Hepatocyte (in vitro differentiated cells): ENCODE results near the gene CTCFL. TPM values are rescaled to one million over a fixed set of nuclear protein-coding genes. Genes with fewer than 3 reads are reported as not detected.

Experiments used
- DNase-seq: peaks from one replicate; pipeline ENCODE4 v3.0.0-alpha.2; 2016; ENCODE audit warnings: low spot score
- H2AFZ ChIP-seq: fragments of 200-600 bp; sonication (generic); 2 replicates; pipeline ENCODE4 v1.6.0; 2016; ENCODE audit warnings: antibody characterized with exemption, mild to moderate bottlenecking
- H3K27ac ChIP-seq: fragments of 200-600 bp; sonication (generic); 2 replicates; pipeline ENCODE4 v1.5.1; 2016; ENCODE audit warnings: mild to moderate bottlenecking
- H3K27me3 ChIP-seq: fragments of 200-600 bp; sonication (generic); 2 replicates; pipeline ENCODE4 v1.6.1; 2016
- H3K36me3 ChIP-seq: fragments of 200-600 bp; sonication (generic); replicated peaks from 2 replicates; pipeline ENCODE4 v1.5.1; 2016; ENCODE audit warnings: low read depth; ENCODE audit not compliant: insufficient read depth
- H3K4me1 ChIP-seq: fragments of 200-600 bp; sonication (generic); 2 replicates; pipeline ENCODE4 v1.5.1; 2016; ENCODE audit warnings: mild to moderate bottlenecking, moderate library complexity; ENCODE audit not compliant: insufficient read depth
- H3K4me2 ChIP-seq: fragments of 200-600 bp; sonication (generic); 2 replicates; pipeline ENCODE4 v1.6.0; 2016
- H3K4me3 ChIP-seq: fragments of 200-600 bp; sonication (generic); 2 replicates; pipeline ENCODE4 v1.5.1; 2016; ENCODE audit warnings: mild to moderate bottlenecking
- H3K79me2 ChIP-seq: fragments of 200-600 bp; sonication (generic); 2 replicates; pipeline ENCODE4 v1.6.0; 2017; ENCODE audit warnings: mild to moderate bottlenecking
- H3K9me2 ChIP-seq: fragments of 200-600 bp; sonication (generic); replicated peaks from 2 replicates; pipeline ENCODE4 v1.6.0; 2017; ENCODE audit warnings: mild to moderate bottlenecking; ENCODE audit not compliant: insufficient read depth
- H3K9me3 ChIP-seq: fragments of 200-600 bp; sonication (generic); 2 replicates; pipeline ENCODE4 v1.5.1; 2016; ENCODE audit warnings: low read depth, mild to moderate bottlenecking
- H4K20me1 ChIP-seq: fragments of 200-600 bp; sonication (generic); 2 replicates; pipeline ENCODE4 v1.6.0; 2016; ENCODE audit warnings: mild to moderate bottlenecking; ENCODE audit not compliant: insufficient read depth, poor library complexity, severe bottlenecking
- CTCF ChIP-seq: fragments of 200-600 bp; sonication (generic); IDR thresholded peaks from 2 replicates; pipeline ENCODE4 v1.5.1; 2016; ENCODE audit warnings: antibody characterized with exemption, mild to moderate bottlenecking; ENCODE audit not compliant: poor library complexity
- EZH2 ChIP-seq: fragments of 200-600 bp; sonication (generic); IDR thresholded peaks from 2 replicates; pipeline ENCODE4 v1.6.1; 2016; ENCODE audit warnings: antibody characterized with exemption, mild to moderate bottlenecking, borderline replicate concordance
- EZH2phosphoT487 ChIP-seq: fragments of 200-600 bp; sonication (generic); IDR thresholded peaks from one replicate; pipeline ENCODE4 v1.6.1; 2018; ENCODE audit warnings: antibody characterized with exemption, mild to moderate bottlenecking, low read depth, moderate library complexity; ENCODE audit not compliant: unreplicated experiment, severe bottlenecking
- WGBS: methylation state at CpG from one replicate; pipeline ENCODE4 v1.1.6; 2016; ENCODE audit warnings: low lambda C conversion rate; ENCODE audit errors: missing lambda C conversion rate; 5-methylcytosine and 5-hydroxymethylcytosine counted together
- polyA plus RNA-seq: library from polyadenylated mRNA; unstranded; fragments of >200 nt; fragmentation: Nextera tagmentation; extraction: Ambion mirVana; gene quantifications from 2 replicates; pipeline ENCODE4 v1.2.1, GENCODE V29; 2016
- total RNA-seq: library from RNA; depleted of rRNA; stranded (reverse); fragments of >200 nt; gene quantifications from 2 replicates; pipeline ENCODE4 v1.2.3, GENCODE V29; 2014

Gene CTCFL
- total and polyA plus RNA-seq, 2 experiments from 2014 or later: not detected

GRCh38 chr20:57561356-57562279 is 36.7 kb upstream of the CTCFL start:
- TF ChIP-seq CTCF (no peak), EZH2 (no peak), EZH2phosphoT487 (no peak)
- Histone ChIP-seq H3K4me2 (no peak overlapping the region), H2AFZ (no peak overlapping the region), H3K9me2 (no peaks in the 10 kb centered on the region), H3K4me3 (no peak overlapping the region), H4K20me1 (no peaks in the 10 kb centered on the region), H3K79me2 (no peaks in the 10 kb centered on the region), H3K36me3 (no peaks in the 10 kb centered on the region), H3K27ac (peak overlapping the region; percentile 78), H3K27me3 (peaks cover 2% of the 10 kb centered on the region), H3K9me3 (no peaks in the 10 kb centered on the region), H3K4me1 (peaks cover 13% of the 10 kb centered on the region)
- whole genome bisulfite sequencing: 88% methylated on average over 24 of the region's 24 CpGs
- DNase-seq: no peak

GRCh38 chr20:57560554-57561355 is 35.8 kb upstream of the CTCFL start, which contains the start of gene PCK1:
TSS of gene PCK1 (plus strand) at chr20:57561110. CDS start at chr20:57561412, 302 bp downstream.
- no peaks in the 10 kb centered on the region for H3K9me2 ChIP-seq
- no peak within 1 kb of the TSS for H3K4me3 ChIP-seq
- 74% methylated on average over 14 of the region's 14 CpGs for WGBS
- peaks cover 13% of the 10 kb centered on the region for H3K4me1 ChIP-seq
- no peaks in the 10 kb centered on the region for H3K79me2 ChIP-seq
- H4K20me1 ChIP-seq: no peaks in the 10 kb centered on the region
- H3K36me3 ChIP-seq: no peaks in the 10 kb centered on the region
- peaks cover 2% of the 10 kb centered on the region for H3K27me3 ChIP-seq
- H3K9me3 ChIP-seq: no peaks in the 10 kb centered on the region
- peak; percentile 82 for DNase-seq
- H3K27ac ChIP-seq: peak within 1 kb of the TSS; percentile 81
- H2AFZ ChIP-seq: no peak within 1 kb of the TSS
- no peak within 1 kb of the TSS for H3K4me2 ChIP-seq
- TF ChIP-seq EZH2phosphoT487 (no peak), CTCF (no peak), EZH2 (no peak)

- Histone ChIP-seq H3K27ac (peak overlapping the region; percentile 81), H3K9me3 (no peaks in the 10 kb centered on the region), H3K36me3 (no peaks in the 10 kb centered on the region), H3K4me3 (no peak overlapping the region), H3K4me1 (peaks cover 13% of the 10 kb centered on the region), H3K4me2 (no peak overlapping the region), H4K20me1 (no peaks in the 10 kb centered on the region), H3K27me3 (peaks cover 2% of the 10 kb centered on the region), H3K79me2 (no peaks in the 10 kb centered on the region), H2AFZ (no peak overlapping the region), H3K9me2 (no peaks in the 10 kb centered on the region)
- TF ChIP-seq EZH2 (no peak), EZH2phosphoT487 (no peak), CTCF (no peak)
- no peak for DNase-seq
- 91% methylated on average over 8 of the region's 8 CpGs for WGBS
Observed at GRCh38 chr20:57559658-57560553, 35.0 kb upstream of the CTCFL start.
